ENCODE results near the gene LAD1.

LAD1 gene

DNA sequence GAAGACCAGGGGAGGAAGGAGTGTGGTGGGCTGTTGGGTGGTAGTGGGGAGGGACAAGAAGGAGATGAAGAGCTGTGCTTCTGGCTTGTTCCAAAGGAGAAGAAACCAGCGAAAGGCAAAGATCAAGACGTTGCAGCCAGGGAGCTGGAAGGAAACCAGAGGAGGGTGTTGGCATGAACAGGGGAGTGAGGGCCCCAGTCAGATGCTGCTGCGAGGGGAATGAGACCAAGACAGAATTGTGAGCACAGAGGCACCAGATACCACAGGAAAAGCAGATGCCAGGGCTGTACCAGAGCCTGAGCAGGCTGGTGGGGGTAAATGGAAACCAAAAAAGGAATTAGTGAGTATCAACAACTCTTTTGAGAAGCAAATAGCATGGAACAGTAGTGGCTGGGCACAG lies 6.0 kb downstream of the LAD1 start:
- H3K4me3 ChIP-seq = no peak overlapping the region
- no peak for DNase-seq (ENCODE audit: low spot score)
- H3K27ac ChIP-seq = no peak overlapping the region
- TF ChIP-seq, protein P1, sequence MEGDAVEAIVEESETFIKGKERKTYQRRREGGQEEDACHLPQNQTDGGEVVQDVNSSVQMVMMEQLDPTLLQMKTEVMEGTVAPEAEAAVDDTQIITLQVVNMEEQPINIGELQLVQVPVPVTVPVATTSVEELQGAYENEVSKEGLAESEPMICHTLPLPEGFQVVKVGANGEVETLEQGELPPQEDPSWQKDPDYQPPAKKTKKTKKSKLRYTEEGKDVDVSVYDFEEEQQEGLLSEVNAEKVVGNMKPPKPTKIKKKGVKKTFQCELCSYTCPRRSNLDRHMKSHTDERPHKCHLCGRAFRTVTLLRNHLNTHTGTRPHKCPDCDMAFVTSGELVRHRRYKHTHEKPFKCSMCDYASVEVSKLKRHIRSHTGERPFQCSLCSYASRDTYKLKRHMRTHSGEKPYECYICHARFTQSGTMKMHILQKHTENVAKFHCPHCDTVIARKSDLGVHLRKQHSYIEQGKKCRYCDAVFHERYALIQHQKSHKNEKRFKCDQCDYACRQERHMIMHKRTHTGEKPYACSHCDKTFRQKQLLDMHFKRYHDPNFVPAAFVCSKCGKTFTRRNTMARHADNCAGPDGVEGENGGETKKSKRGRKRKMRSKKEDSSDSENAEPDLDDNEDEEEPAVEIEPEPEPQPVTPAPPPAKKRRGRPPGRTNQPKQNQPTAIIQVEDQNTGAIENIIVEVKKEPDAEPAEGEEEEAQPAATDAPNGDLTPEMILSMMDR (IDR thresholded peaks at IDR 0.05) = no peak

DNA sequence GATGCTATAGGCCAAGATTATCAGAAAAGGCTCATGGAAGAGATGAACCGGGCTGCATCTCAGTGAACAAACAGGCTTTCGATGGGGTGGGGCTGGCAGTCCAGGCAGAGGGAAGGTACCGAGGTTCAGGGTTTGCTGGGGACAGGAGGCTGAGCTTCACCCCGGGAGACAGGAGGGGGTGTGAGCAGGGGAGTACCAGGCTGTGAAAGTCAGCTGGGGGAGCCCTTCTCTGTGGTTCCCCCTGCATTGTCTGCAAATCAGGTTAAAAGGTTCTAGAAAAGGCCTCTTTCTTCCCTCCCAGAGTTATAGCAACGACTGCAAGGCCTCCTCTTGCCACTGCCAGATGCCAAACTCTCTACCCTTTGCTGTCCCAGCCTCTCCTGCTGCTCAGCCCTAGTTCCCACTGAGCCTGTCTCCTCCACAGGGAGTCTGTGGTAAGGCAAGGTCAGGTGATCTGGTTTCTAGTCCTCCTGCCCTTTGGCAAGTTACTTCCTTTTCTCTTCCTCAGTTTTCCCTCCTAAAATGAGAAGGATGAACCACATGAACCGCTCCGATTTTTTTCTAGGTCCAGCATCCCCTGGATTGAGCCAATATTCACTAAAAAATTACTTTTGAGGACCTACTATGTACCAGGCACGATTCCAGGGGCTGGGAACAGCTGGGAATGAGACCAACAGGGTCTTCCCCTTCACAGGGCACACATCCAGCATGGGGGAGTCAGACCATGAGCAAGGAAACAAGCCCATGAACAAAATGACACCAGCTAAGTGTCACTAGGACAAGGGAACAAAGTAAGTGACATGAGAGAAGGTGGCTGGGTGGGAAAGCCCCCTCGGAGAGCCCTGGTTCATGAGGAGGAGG lies 7.2 kb downstream of the LAD1 start:
- TF ChIP-seq, protein P1 (IDR thresholded peaks at IDR 0.05) = no peak
- Histone ChIP-seq H3K4me3 (no peak overlapping the region), H3K27ac (no peak overlapping the region)
- no peak for DNase-seq (ENCODE audit: low spot score)

DNA sequence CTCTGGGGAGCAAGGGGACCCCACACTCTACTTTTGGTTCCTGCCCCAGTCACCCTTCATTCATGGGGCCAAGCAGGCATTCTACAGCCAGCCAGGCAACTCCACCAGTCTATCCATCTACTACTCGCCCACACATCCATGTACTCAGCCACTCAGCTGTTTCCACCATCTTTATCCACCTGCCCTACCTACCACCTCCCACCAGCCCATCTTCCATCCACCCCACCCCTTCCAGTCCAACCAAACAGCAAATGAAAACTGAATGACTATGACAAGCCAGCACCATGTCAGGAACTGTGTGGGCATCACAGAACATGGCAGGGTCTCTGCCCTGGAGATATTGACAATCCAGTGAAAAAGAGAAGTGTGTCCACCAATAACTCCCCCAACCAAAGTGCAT lies 7.9 kb downstream of the LAD1 start:
- H3K4me3 ChIP-seq = no peak overlapping the region
- no peak for DNase-seq (ENCODE audit: low spot score)

DNA sequence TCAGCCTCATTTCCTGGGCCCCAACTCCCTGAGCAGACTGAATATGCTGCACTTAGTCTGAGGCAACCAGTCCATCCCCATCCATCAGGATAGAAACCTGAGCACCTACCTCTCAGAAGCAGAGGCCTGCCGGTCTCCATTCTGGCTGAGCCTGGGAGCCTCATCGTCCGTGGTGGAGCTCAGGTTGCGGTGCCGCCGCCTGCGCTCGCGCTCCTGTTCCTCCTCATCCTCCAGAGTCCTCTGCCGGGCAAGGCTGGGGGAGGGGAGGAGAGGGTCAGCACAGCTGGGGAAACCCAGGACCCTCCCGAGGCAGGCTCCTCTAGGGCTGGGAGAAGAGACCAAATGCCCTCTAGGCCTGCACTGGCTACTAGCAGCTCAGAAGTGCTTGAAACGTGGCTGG lies 10.1 kb downstream of the LAD1 start:
- no peak for DNase-seq (ENCODE audit: low spot score)
- Histone ChIP-seq H3K27ac (no peak overlapping the region), H3K4me3 (no peak overlapping the region)
- TF ChIP-seq, protein P1 (IDR thresholded peaks at IDR 0.05) = no peak

More for the DNA sequence above, 7.9 kb downstream of the LAD1 start:
- H3K27ac ChIP-seq = no peak overlapping the region
- TF ChIP-seq, protein P1 (IDR thresholded peaks at IDR 0.05) = no peak

DNA sequence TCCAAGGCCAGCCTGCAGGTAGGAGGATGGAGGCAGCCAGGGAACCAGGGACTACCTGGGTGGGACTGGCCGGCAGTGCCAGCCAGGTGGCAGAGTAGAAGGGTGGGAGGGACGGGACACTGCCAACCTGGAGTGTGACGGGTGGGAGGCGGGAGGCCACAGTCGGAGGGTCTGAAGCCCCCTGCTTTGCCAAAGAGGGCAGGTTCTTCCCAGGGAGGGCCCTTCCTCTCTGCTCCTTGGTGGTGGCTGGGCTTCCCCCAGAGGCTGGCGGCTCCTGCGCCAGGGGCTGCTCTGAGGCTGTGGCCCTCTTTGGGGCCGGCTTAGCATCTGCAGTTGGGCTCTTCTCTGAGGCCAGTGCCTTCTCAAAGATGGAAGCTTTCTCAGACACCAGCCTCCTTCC lies 12.9 kb downstream of the LAD1 start:
- H3K4me3 ChIP-seq = no peak overlapping the region
- no peak for DNase-seq (ENCODE audit: low spot score)
- H3K27ac ChIP-seq = no peak overlapping the region
- TF ChIP-seq, protein P1 (IDR thresholded peaks at IDR 0.05) = no peak

DNA sequence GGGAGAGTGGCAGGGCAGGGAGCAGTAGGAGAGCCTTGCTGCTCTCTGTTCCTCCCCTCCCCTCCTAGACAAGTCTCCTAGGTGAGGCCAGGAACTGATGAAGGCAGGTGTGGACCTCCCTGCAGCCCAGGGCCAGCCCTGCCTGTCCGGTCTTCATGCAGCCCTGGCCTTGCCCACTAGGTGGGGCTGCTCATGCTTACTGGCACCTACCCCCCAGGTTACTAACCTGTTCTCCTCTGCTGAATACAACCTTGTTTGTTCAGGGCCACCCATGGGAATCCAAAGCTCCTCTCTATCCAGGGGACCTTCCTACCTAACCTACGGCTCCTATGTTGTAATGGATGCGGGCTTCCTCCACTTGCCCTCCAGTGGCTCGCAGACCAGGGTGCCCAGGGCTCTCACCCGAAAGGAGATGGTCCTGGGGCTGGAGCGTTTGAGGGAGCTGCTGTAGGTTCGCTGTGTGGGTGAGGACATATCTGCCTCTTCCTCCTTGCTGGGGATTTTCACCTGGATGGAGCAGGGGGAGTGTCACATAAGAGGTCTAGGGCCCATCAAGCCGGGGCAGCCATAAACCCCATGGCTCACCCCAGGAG lies 13.7 kb downstream of the LAD1 start:
- DNase-seq (ENCODE audit: low spot score) = no peak
- H3K27ac ChIP-seq = no peak overlapping the region
- H3K4me3 ChIP-seq = no peak overlapping the region
- TF ChIP-seq, protein P1 (IDR thresholded peaks at IDR 0.05) = peak; percentile 68

DNA sequence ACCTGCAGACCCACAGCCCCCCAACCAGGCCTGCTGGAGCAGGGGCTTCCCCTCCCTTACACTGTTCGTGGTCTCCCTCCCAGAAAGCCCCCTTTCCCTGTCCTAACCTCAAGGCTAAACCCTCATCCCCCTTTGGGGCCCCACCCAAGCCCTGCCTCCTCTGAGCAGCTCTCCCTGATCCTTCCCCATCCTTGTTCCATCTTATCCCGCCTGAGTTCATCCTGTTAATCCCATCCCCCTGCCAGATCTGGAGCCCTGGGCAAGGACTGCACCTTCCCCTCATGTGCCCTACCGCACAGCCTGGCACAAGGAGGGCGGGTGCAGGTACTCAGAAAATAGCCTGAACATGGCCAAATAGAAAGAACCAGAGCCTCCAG lies 14.7 kb downstream of the LAD1 start:
- TF ChIP-seq, protein P1 (IDR thresholded peaks at IDR 0.05) = no peak
- DNase-seq (ENCODE audit: low spot score) = no peak
- no peak overlapping the region for H3K4me3 ChIP-seq
- H3K27ac ChIP-seq = no peak overlapping the region
